K562 (cell line): Measurements from ENCODE around the gene PLXNB1. TPM values are rescaled to one million over a fixed set of nuclear protein-coding genes. Genes with fewer than 3 reads are reported as not detected.

Experiments used
- ATAC-seq: fragments of 200-7000 bp; cut with Tn5 transposase; 3 replicates; pipeline ENCODE4 v1.9.1; 2020; ENCODE audit warnings: moderate library complexity
- BruUV-seq: library from RNA; stranded (reverse); fragments of 400-500 nt; replicated peaks from 2 replicates; lab custom pipeline; 2021; lab: Mats Ljungman, UMichigan
- CTCF ChIA-PET: fragments of 300-600 bp; formaldehyde crosslinking; extraction: SDS; loops from one replicate; lab custom pipeline; 2021; ENCODE audit warnings: low intra/inter-chr PET ratio; lab: Yijun Ruan, JAX
- POLR2A ChIA-PET: fragments of 300-600, 350-650 bp; sonication (Branson Sonifier 250); formaldehyde crosslinking; extraction: SDS; loops from one replicate; lab custom pipeline; 2021; ENCODE audit warnings: antibody characterized with exemption, inconsistent platforms; lab: Yijun Ruan, JAX
- DNase-seq, 4 experiments: peaks; one replicate each; pipeline versions ENCODE4 v3.0.0 to v3.0.0-alpha.2; 2011 to 2018; ENCODE audit warnings: low spot score in 3 of 4, mixed read lengths in 3 of 4; ENCODE audit errors: extremely low read depth in 1 of 4
- FAIRE-seq: peaks from 2 replicates; lab custom pipeline; 2011; peaks lifted over from hg19 to GRCh38; lab: Jason Lieb, UNC
- H2AFZ ChIP-seq: 2 replicates; pipeline ENCODE4 v1.6.0; 2011; ENCODE audit warnings: low read depth, low read length, control low read depth, inconsistent platforms
- H3K27ac ChIP-seq: fragments of 200-600 bp; 3 replicates; pipeline ENCODE4 v1.8.0; 2011; ENCODE audit warnings: low read depth, mild to moderate bottlenecking, control low read depth, inconsistent platforms, low read length, moderate library complexity, mixed read lengths; ENCODE audit errors: extremely low read depth
- H3K27me3 ChIP-seq, 2 experiments: fragments of 300-600 bp in 1 of 2; 2 replicates in 1 of 2; 3 replicates in 1 of 2; pipeline versions ENCODE4 v1.6.0 to v1.8.0; 2011; ENCODE audit warnings: inconsistent platforms in 2 of 2, low read length in 2 of 2, mild to moderate bottlenecking in 1 of 2, mixed read lengths in 1 of 2, moderate library complexity in 1 of 2; ENCODE audit not compliant: control insufficient read depth in 2 of 2, insufficient read depth in 2 of 2
- H3K36me3 ChIP-seq: fragments of 300-600 bp; 3 replicates; pipeline ENCODE4 v1.8.0; 2011; ENCODE audit warnings: mild to moderate bottlenecking, low read length, inconsistent platforms; ENCODE audit not compliant: control insufficient read depth, insufficient read depth
- H3K4me1 ChIP-seq, 2 experiments: fragments of 200-600 bp in 1 of 2; replicated peaks in 1 of 2; 2 replicates in 1 of 2; 3 replicates in 1 of 2; pipeline versions ENCODE4 v1.5.1 to v1.8.0; 2011; ENCODE audit warnings: inconsistent platforms in 2 of 2, low read length in 2 of 2, mild to moderate bottlenecking in 1 of 2, mixed read lengths in 1 of 2, moderate library complexity in 1 of 2; ENCODE audit not compliant: control insufficient read depth in 2 of 2, insufficient read depth in 2 of 2
- H3K4me2 ChIP-seq: 2 replicates; pipeline ENCODE4 v1.6.1; 2011; ENCODE audit warnings: low read length, control low read depth, inconsistent platforms, mixed read lengths; ENCODE audit not compliant: insufficient read depth
- H3K4me3 ChIP-seq: fragments of 200-600 bp; sonication (generic), shearing (Covaris generic); 2 replicates; pipeline ENCODE4 v1.5.1; 2016; ENCODE audit warnings: control low read depth, inconsistent platforms
- H3K79me2 ChIP-seq: fragments of 200-600 bp; 3 replicates; pipeline ENCODE4 v1.8.0; 2011; ENCODE audit warnings: low read length, inconsistent platforms; ENCODE audit not compliant: control insufficient read depth, insufficient read depth
- H3K9ac ChIP-seq, 2 experiments: 2 replicates each; pipeline versions ENCODE4 v1.6.0 to v1.6.1; 2011; ENCODE audit warnings: low read depth in 2 of 2, low read length in 2 of 2, control low read depth in 1 of 2, inconsistent platforms in 1 of 2, mild to moderate bottlenecking in 1 of 2, mixed read lengths in 1 of 2; ENCODE audit not compliant: insufficient read depth in 1 of 2
- H3K9me1 ChIP-seq: one replicate; pipeline ENCODE4 v1.6.0; 2011; ENCODE audit warnings: inconsistent platforms, mild to moderate bottlenecking, low read length, moderate library complexity; ENCODE audit not compliant: control insufficient read depth, insufficient read depth
- H3K9me3 ChIP-seq: replicated peaks from 2 replicates; pipeline ENCODE4 v1.5.1; 2011; ENCODE audit warnings: low read depth, low read length, inconsistent platforms; ENCODE audit not compliant: control insufficient read depth, insufficient read depth
- H4K20me1 ChIP-seq: replicated peaks from 2 replicates; pipeline ENCODE4 v1.6.1; 2011; ENCODE audit warnings: low read length, inconsistent platforms, mixed read lengths; ENCODE audit not compliant: control insufficient read depth, insufficient read depth
- TCF7L2 ChIP-seq: fragments of 150-350 bp; IDR thresholded peaks from 2 replicates; pipeline ENCODE4 v1.6.1; 2016; ENCODE audit warnings: low read depth, mild to moderate bottlenecking, low read length, moderate library complexity
- WGBS: fragments of 100-300 bp; shearing (Covaris generic); methylation state at CpG from one replicate; pipeline ENCODE4 v1.1.6; 2016; ENCODE audit warnings: low coverage, mixed read lengths; ENCODE audit not compliant: insufficient coverage; ENCODE audit errors: missing lambda C conversion rate; 5-methylcytosine and 5-hydroxymethylcytosine counted together
- in situ Hi-C: fragments of 300-500 bp; cut with MboI; formaldehyde crosslinking; loops from 4 replicates; pipeline ENCODE4 v1.15.0; 2018; ENCODE audit warnings: inconsistent platforms, mixed read lengths
- intact Hi-C: fragments of 100-400 bp; cut with micrococcal nuclease; formaldehyde crosslinking; loops from 2 replicates; pipeline ENCODE4 v1.14.2; 2022
- polyA plus RNA-seq, 8 experiments: library from polyadenylated mRNA; depleted of rRNA in 4 of 8; stranded (reverse) in 5 of 8; unstranded in 3 of 8; fragments of >200 nt; fragmentation: Nextera tagmentation in 2 of 8; fragmentation: Illumina TruSeq in 1 of 8; extraction: Ambion mirVana in 2 of 8; extraction: Trizol in 1 of 8; gene quantifications; 2 replicates each; pipeline versions ENCODE4 v1.2.1 to v1.2.3, GENCODE V29; 2011 to 2014; ENCODE audit warnings: inconsistent platforms in 1 of 8, missing spikeins in 1 of 8
- total RNA-seq, 7 experiments: library from RNA; depleted of rRNA in 6 of 7; stranded (reverse); fragments of >200 nt in 6 of 7; fragmentation: Illumina TruSeq in 2 of 7; extraction: Trizol in 2 of 7; gene quantifications; 2 replicates each; pipeline versions ENCODE4 v1.2.1 to v1.2.3, GENCODE V29; 2011 to 2021; ENCODE audit warnings: low replicate concordance in 1 of 7
- TF ChIP-seq, protein P1 (sequence below): fragments of 450-650 bp; IDR thresholded peaks from 2 replicates; pipeline ENCODE4 v1.6.1; 2018; ENCODE audit not compliant: partially characterized antibody
- TF ChIP-seq, protein P2 (sequence below): fragments of 250-450 bp; sonication (Bioruptor Pico); IDR thresholded peaks from 2 replicates; pipeline ENCODE4 v1.9.0; 2021; ENCODE audit warnings: mild to moderate bottlenecking, inconsistent platforms

PLXNB1 gene
- total and polyA plus RNA-seq, 9 of the 15 experiments (the other 6 are each of a cell fraction or from before 2014, with no cell fraction given), result 0.17 to 17.4 (median 6.0) TPM

DNA sequence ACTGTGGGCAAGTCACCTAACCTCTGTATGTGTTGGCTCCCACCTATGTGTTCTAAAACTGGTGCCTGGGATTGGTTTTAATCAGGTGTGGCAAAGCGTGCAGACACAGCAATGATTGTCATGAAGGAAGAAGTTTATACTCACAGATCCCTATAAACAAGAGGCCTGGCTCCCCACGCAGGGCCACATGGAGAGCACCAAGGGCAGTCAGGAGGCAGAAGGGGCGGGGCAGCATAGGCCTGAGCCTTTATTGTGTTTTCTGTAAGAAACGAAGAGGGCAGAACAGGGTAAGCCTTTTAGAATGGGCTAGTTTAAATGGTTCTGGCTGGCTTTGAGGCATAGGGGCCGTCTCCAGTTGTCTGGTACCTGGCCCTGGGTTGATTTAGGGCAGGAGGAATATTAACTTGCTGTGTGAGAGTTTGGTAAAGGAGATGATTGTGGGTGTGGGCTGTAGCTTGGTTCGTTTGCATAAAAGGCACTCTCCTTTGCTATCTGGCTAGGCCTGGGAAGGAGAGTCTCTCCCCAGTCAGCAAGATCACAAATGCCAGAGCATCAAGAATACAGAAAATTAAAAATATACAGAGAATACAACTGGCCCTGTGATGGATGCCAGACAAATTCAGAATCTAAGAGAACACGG, 60.1 kb downstream of the PLXNB1 start:
- POLR2A ChIA-PET, result no interaction called here
- no peak for TF ChIP-seq TCF7L2
- TF ChIP-seq, protein P1, sequence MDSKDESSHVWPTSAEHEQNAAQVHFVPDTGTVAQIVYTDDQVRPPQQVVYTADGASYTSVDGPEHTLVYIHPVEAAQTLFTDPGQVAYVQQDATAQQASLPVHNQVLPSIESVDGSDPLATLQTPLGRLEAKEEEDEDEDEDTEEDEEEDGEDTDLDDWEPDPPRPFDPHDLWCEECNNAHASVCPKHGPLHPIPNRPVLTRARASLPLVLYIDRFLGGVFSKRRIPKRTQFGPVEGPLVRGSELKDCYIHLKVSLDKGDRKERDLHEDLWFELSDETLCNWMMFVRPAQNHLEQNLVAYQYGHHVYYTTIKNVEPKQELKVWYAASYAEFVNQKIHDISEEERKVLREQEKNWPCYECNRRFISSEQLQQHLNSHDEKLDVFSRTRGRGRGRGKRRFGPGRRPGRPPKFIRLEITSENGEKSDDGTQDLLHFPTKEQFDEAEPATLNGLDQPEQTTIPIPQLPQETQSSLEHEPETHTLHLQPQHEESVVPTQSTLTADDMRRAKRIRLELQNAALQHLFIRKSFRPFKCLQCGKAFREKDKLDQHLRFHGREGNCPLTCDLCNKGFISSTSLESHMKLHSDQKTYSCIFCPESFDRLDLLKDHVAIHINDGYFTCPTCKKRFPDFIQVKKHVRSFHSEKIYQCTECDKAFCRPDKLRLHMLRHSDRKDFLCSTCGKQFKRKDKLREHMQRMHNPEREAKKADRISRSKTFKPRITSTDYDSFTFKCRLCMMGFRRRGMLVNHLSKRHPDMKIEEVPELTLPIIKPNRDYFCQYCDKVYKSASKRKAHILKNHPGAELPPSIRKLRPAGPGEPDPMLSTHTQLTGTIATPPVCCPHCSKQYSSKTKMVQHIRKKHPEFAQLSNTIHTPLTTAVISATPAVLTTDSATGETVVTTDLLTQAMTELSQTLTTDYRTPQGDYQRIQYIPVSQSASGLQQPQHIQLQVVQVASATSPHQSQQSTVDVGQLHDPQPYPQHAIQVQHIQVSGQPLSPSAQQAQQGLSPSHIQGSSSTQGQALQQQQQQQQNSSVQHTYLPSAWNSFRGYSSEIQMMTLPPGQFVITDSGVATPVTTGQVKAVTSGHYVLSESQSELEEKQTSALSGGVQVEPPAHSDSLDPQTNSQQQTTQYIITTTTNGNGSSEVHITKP, result peak; percentile 27
- TF ChIP-seq, protein P2, sequence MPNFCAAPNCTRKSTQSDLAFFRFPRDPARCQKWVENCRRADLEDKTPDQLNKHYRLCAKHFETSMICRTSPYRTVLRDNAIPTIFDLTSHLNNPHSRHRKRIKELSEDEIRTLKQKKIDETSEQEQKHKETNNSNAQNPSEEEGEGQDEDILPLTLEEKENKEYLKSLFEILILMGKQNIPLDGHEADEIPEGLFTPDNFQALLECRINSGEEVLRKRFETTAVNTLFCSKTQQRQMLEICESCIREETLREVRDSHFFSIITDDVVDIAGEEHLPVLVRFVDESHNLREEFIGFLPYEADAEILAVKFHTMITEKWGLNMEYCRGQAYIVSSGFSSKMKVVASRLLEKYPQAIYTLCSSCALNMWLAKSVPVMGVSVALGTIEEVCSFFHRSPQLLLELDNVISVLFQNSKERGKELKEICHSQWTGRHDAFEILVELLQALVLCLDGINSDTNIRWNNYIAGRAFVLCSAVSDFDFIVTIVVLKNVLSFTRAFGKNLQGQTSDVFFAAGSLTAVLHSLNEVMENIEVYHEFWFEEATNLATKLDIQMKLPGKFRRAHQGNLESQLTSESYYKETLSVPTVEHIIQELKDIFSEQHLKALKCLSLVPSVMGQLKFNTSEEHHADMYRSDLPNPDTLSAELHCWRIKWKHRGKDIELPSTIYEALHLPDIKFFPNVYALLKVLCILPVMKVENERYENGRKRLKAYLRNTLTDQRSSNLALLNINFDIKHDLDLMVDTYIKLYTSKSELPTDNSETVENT (CRISPR knock-in tag), result no peak
- Histone ChIP-seq H3K9me3 (no peaks in the 10 kb centered on the region), H3K4me2 (no peak overlapping the region), H3K4me1 (peaks cover 0 to 3% of the 10 kb centered on the region in 2 experiments; a peak in 2 of 5 replicates), H3K4me3 (no peak overlapping the region), H3K27ac (no peak overlapping the region), H3K9ac (no peak overlapping the region), H3K36me3 (no peaks in the 10 kb centered on the region), H3K9me1 (no peaks in the 10 kb centered on the region), H3K79me2 (no peaks in the 10 kb centered on the region), H4K20me1 (no peaks in the 10 kb centered on the region), H3K27me3 (no peaks in the 10 kb centered on the region), H2AFZ (peak overlapping the region; percentile 70)
- FAIRE-seq (no peak), ATAC-seq (peak; percentile 43; the same call in 1 of the 3 replicates), DNase-seq (peak in 1 of 4 experiments; percentile 6)
- in situ Hi-C loops, result no loop called here
- WGBS, result 23% methylated on average over 7 of the region's 7 CpGs
- intact Hi-C loops, result no loop called here
- CTCF ChIA-PET, result no interaction called here
- no TSS peak for BruUV-seq
